ENCODE measurements around the gene CABP7.
A peak's percentile ranks its signal among the peaks of the same experiment; 100 is the strongest.

Gene CABP7

GRCh38 chr22:29766632-29767170 lies 46.9 kb downstream of the CABP7 start, which contains the start of gene ZMAT5:
Gene ZMAT5, minus strand, starts transcription at chr22:29767007. Its CDS starts 18,463 bp downstream, at chr22:29748544.
- TF ChIP-seq CTCF (IDR thresholded peaks at IDR 0.05; ENCODE audit: borderline replicate concordance, insufficient read depth, low read depth, low read length), result no peak
- peak within 1 kb of the TSS; percentile 78 for H3K4me3 ChIP-seq (ENCODE audit: low read depth, low read length)

GRCh38 chr22:29767171-29768051 lies 47.6 kb downstream of the CABP7 start, which contains the start of gene UQCR10:
Gene UQCR10, plus strand, starts transcription at chr22:29767369. Its CDS starts 30 bp downstream, at chr22:29767399.
- no peak for TF ChIP-seq CTCF (IDR thresholded peaks at IDR 0.05; ENCODE audit: borderline replicate concordance, insufficient read depth, low read depth, low read length)
- peak within 1 kb of the TSS; percentile 78 for H3K4me3 ChIP-seq (ENCODE audit: low read depth, low read length)

GRCh38 chr22:29768052-29768693 lies 48.4 kb downstream of the CABP7 start:
- peak overlapping the region; percentile 78 for H3K4me3 ChIP-seq (ENCODE audit: low read depth, low read length)
- TF ChIP-seq CTCF (IDR thresholded peaks at IDR 0.05; ENCODE audit: borderline replicate concordance, insufficient read depth, low read depth, low read length), result no peak

GRCh38 chr22:29769723-29770321 lies 50.0 kb downstream of the CABP7 start:
- TF ChIP-seq CTCF (IDR thresholded peaks at IDR 0.05; ENCODE audit: borderline replicate concordance, insufficient read depth, low read depth, low read length), result no peak
- no peak overlapping the region for H3K4me3 ChIP-seq (ENCODE audit: low read depth, low read length)

- no peak overlapping the region for H3K4me3 ChIP-seq (ENCODE audit: low read depth, low read length)
- 0 out of 2 replicates have a peak, but pooled peaks have one; percentile 18 for TF ChIP-seq CTCF (IDR thresholded peaks at IDR 0.05; ENCODE audit: borderline replicate concordance, insufficient read depth, low read depth, low read length)
Measured at GRCh38 chr22:29772170-29772641, 52.4 kb downstream of the CABP7 start.

GRCh38 chr22:29773233-29773632 lies 53.4 kb downstream of the CABP7 start:
- H3K4me3 ChIP-seq (ENCODE audit: low read depth, low read length), result no peak overlapping the region
- no peak for TF ChIP-seq CTCF (IDR thresholded peaks at IDR 0.05; ENCODE audit: borderline replicate concordance, insufficient read depth, low read depth, low read length)
